ENCODE results near the gene CAPN11.
A peak's percentile ranks its signal among the peaks of the same experiment; 100 is the strongest.

CAPN11 gene

DNA sequence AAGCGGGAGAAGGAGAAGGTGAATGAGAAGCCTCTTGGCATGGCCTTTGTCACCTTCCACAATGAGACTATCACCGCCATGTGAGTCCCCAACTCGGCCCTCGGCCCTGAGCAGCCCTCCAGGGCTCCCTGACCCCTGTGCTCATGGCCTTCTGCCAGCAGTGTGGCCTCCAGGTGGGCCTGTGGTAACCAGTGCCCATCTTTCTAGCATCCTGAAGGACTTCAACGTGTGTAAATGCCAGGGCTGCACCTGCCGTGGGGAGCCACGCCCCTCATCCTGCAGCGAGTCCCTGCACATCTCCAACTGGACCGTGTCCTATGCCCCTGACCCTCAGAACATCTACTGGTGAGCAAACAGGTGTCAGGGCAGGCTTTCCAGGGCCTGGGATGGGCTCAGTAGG lies 10.3 kb upstream of the CAPN11 start:
- Histone ChIP-seq H3K9me3 (replicated peaks in 1 of 11) (no peaks in the 10 kb centered on the region), H3K27me3 (no peaks in the 10 kb centered on the region), H3K4me3 (no peak overlapping the region), H3K27ac (no peak overlapping the region), H4K20me1 (peaks cover 0 to 45% (median 13%) of the 10 kb centered on the region in 11 experiments; a peak in 15 of 22 replicates), H3K9ac (no peak overlapping the region), H3K36me3 (peaks cover 19 to 79% (median 51%) of the 10 kb centered on the region in 11 experiments), H3K4me1 (peaks cover 0 to 39% (median 29%) of the 10 kb centered on the region in 10 experiments; a peak in 16 of 20 replicates), H3K4me2 (no peak overlapping the region)
- no peak for TF ChIP-seq Cebpa-rat (IDR thresholded peaks at IDR 0.05)

DNA sequence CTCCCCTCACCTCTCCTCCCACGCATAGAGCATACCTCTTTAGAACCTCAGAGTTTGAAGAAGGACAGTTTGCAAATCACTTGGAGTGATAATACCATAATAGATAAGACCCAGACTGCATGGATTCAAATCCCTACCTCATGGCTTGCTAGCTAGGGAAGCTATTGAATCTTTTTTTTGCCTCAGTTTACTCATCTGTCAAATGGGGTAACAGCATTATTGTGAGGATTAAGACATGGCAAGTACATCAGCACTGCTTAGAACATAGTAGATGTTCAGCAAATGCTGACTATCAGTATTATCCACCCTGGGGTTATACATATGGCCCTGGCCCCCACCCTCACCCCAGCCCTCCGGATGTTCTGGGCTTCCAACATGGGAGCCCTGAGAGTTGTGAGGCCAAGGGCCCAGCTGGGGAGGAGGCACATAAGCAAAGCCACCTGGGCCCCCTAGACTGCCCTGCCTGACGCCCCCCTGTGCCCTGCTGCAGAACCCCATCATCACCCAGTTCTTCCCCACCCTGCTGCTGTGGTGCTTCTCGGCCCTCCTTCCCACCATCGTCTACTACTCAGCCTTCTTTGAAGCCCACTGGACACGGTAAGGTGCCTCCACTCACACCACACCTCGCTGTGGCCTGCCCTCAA lies 9.1 kb upstream of the CAPN11 start:
- H3K27me3 ChIP-seq: no peaks in the 10 kb centered on the region
- H3K4me3 ChIP-seq: no peak overlapping the region
- peaks cover 19 to 67% (median 43%) of the 10 kb centered on the region in 11 experiments for H3K36me3 ChIP-seq
- H3K4me1 ChIP-seq: peaks cover 5 to 44% (median 34%) of the 10 kb centered on the region in 10 experiments
- H3K27ac ChIP-seq: 0 out of 22 replicates have a peak overlapping the region, but pooled peaks of 1 of the 11 experiments have one; percentile 9
- no peaks in the 10 kb centered on the region for H3K9me3 ChIP-seq (replicated peaks in 1 of 11)
- TF ChIP-seq Cebpa-rat (IDR thresholded peaks at IDR 0.05): no peak
- peak overlapping the region in 8 of 11 experiments; percentile 50 to 77 (median 66); a peak in 16 of 22 replicates for H3K4me2 ChIP-seq
- H4K20me1 ChIP-seq: peaks cover 0 to 56% (median 13%) of the 10 kb centered on the region in 11 experiments; a peak in 15 of 22 replicates
- peak overlapping the region in 3 of 11 experiments; percentile 19 to 50 (median 28); a peak in 4 of 22 replicates for H3K9ac ChIP-seq

DNA sequence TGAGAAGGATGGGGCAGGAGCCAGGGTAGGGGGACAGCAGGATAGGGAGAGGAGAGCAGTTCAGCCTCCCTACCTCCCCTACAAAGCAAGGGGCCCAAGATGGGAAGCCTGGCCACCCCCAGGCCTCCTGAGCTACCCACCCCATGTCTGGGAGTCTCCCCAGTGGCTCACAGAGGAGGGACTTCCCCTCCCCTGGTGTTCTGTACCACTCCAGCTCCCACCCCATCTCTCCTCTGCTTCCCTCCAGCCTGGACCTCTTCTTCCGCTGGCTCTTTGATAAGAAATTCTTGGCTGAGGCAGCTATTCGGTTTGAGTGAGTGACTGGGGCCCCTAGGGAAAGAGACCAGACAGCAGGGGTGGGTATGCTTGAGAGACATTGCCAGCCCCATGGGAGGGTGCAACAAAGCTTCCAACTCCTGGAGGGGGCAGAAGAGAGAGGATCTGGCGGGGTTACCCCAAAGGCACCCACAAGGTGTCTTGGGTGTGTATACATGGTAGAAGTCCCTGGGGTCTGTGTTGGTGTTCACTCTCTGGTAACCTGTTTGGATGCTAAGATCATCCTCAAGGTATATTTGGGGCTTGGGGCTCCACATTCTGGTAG lies 8.2 kb upstream of the CAPN11 start:
- peaks cover 19 to 58% (median 38%) of the 10 kb centered on the region in 11 experiments for H3K36me3 ChIP-seq
- H3K9me3 ChIP-seq (replicated peaks in 1 of 11): no peaks in the 10 kb centered on the region

DNA sequence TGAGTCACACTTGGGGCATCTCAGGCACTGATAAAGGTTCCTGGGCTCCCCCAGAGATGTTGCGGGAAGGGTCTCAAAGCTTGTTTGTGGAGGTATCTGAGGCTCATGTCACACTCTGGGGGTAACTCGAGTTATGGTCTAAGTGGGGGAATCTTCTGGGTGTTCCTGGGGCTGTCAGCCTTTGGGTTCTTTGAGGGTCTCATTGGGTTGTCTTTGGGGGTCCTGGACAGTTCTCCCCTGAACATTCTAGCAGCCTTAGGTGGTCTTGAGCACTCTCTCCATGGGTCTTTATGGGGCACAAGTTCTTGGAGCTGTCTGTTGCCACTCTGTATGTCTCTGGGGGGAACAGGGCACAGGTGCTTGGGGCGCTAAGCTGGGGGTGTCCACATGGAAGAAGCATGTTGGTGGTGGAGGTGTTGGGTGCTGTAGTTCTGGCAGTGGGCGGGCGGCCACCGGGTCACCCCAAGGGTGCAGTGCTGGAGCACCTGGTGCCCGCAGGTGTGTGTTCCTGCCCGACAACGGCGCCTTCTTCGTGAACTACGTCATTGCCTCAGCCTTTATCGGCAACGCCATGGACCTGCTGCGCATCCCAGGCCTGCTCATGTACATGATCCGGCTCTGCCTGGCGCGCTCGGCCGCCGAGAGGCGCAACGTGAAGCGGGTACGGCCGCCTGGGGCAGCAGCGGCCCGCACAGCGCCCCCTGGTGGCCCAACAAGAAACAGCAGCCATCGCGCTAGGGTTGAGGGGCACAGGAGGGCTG lies 7.1 kb upstream of the CAPN11 start:
- no peak for TF ChIP-seq Cebpa-rat (IDR thresholded peaks at IDR 0.05)
- Histone ChIP-seq H3K27me3 (no peaks in the 10 kb centered on the region), H3K4me3 (no peak overlapping the region), H3K4me1 (peaks cover 23 to 58% (median 51%) of the 10 kb centered on the region in 10 experiments), H3K9me3 (replicated peaks in 1 of 11) (no peaks in the 10 kb centered on the region), H3K36me3 (peaks cover 19 to 47% (median 32%) of the 10 kb centered on the region in 11 experiments), H4K20me1 (peaks cover 0 to 52% (median 13%) of the 10 kb centered on the region in 11 experiments; a peak in 15 of 22 replicates), H3K9ac (no peak overlapping the region), H3K27ac (no peak overlapping the region), H3K4me2 (peak overlapping the region in 10 of 11 experiments; percentile 13 to 77 (median 64); a peak in 17 of 22 replicates)

More for the DNA sequence above, 8.2 kb upstream of the CAPN11 start:
- Histone ChIP-seq H3K4me2 (peak overlapping the region in 9 of 11 experiments; percentile 12 to 77 (median 64); a peak in 17 of 22 replicates), H3K4me1 (peaks cover 12 to 53% (median 43%) of the 10 kb centered on the region in 10 experiments), H3K27ac (no peak overlapping the region), H3K27me3 (no peaks in the 10 kb centered on the region), H3K4me3 (no peak overlapping the region), H4K20me1 (peaks cover 0 to 57% (median 13%) of the 10 kb centered on the region in 11 experiments; a peak in 15 of 22 replicates), H3K9ac (peak overlapping the region in 3 of 11 experiments; percentile 19 to 50 (median 28); a peak in 3 of 22 replicates)
- TF ChIP-seq Cebpa-rat (IDR thresholded peaks at IDR 0.05): no peak

DNA sequence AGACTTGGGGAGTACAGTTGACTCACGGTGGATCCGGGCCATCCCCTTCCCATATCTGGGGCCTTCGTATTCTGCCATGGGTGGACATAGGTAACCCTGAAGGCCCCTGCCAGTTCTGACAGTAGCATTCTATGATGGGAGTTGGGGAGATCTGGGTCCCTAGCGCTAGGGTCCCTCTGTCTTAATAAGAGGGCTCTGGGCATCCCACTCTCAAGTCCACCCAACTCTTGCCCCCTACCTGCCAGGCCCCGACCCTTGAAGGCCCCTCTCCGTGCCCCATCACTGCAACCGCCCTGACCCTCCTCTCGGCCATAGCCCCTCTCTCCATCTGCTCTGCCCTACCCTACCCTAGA lies 6.5 kb upstream of the CAPN11 start:
- TF ChIP-seq Cebpa-rat (IDR thresholded peaks at IDR 0.05): no peak
- H3K4me3 ChIP-seq: no peak overlapping the region
- peak overlapping the region in 2 of 11 experiments; percentile 77; a peak in 1 of 22 replicates for H3K4me2 ChIP-seq

DNA sequence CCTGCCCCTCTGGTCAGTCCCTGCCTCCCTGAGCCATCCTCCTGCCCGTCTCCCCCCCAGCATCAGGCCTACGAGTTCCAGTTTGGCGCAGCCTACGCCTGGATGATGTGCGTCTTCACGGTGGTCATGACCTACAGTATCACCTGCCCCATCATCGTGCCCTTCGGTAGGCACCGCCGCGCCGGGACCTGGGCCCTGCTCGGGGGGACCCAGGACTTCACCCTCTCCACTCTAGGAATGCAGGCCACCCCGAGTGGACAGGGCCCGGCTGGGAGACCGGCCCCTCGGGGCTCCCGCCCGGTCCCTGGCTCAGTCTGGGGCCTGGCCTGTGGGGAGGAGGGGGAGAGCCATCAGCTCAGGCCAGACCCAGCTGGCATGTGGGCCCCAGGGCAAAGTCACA lies 6.1 kb upstream of the CAPN11 start:
- H4K20me1 ChIP-seq: peaks cover 0 to 52% (median 13%) of the 10 kb centered on the region in 11 experiments; a peak in 15 of 22 replicates
- TF ChIP-seq Cebpa-rat (IDR thresholded peaks at IDR 0.05): no peak

More for the DNA sequence above, 6.5 kb upstream of the CAPN11 start:
- H3K27ac ChIP-seq: no peak overlapping the region
- peaks cover 0 to 52% (median 13%) of the 10 kb centered on the region in 11 experiments; a peak in 15 of 22 replicates for H4K20me1 ChIP-seq
- H3K36me3 ChIP-seq: peaks cover 18 to 42% (median 26%) of the 10 kb centered on the region in 11 experiments
- peaks cover 28 to 58% (median 49%) of the 10 kb centered on the region in 10 experiments for H3K4me1 ChIP-seq
- no peaks in the 10 kb centered on the region for H3K9me3 ChIP-seq (replicated peaks in 1 of 11)
- H3K27me3 ChIP-seq: no peaks in the 10 kb centered on the region
- H3K9ac ChIP-seq: no peak overlapping the region

DNA sequence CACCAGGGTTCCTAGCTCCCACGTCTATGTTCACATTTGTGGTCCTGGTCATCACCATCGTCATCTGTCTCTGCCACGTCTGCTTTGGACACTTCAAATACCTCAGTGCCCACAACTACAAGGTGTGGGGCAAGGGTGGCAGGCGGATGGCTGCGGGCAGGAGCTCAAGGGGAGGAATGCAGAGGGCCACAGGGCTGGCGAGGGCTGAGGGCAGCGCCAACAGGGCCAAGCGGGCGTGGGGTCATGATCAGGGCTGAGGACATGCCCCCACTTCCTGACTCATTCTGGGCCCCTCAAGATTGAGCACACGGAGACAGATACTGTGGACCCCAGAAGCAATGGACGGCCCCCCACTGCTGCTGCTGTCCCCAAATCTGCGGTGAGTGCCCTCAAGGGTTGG lies 4.6 kb upstream of the CAPN11 start:
- no peak overlapping the region for H3K27ac ChIP-seq
- peaks cover 30 to 64% (median 48%) of the 10 kb centered on the region in 10 experiments for H3K4me1 ChIP-seq
- H3K36me3 ChIP-seq: peaks cover 0 to 22% (median 7%) of the 10 kb centered on the region in 11 experiments; a peak in 16 of 22 replicates
- H3K4me2 ChIP-seq: peak overlapping the region in 10 of 11 experiments; percentile 49 to 71 (median 62); a peak in 15 of 22 replicates
- no peak for TF ChIP-seq Cebpa-rat (IDR thresholded peaks at IDR 0.05)
- H3K9me3 ChIP-seq (replicated peaks in 1 of 11): no peaks in the 10 kb centered on the region
- peak overlapping the region in 2 of 11 experiments; percentile 18 to 19; a peak in 1 of 22 replicates for H3K9ac ChIP-seq
- H4K20me1 ChIP-seq: peaks cover 0 to 42% (median 13%) of the 10 kb centered on the region in 11 experiments; a peak in 14 of 22 replicates
- H3K27me3 ChIP-seq: no peaks in the 10 kb centered on the region
- H3K4me3 ChIP-seq: no peak overlapping the region

More for the DNA sequence above, 6.1 kb upstream of the CAPN11 start:
- H3K27me3 ChIP-seq: no peaks in the 10 kb centered on the region
- H3K9ac ChIP-seq: no peak overlapping the region
- H3K4me2 ChIP-seq: no peak overlapping the region
- H3K9me3 ChIP-seq (replicated peaks in 1 of 11): no peaks in the 10 kb centered on the region
- no peak overlapping the region for H3K4me3 ChIP-seq
- H3K27ac ChIP-seq: no peak overlapping the region
- H3K36me3 ChIP-seq: peaks cover 14 to 37% (median 23%) of the 10 kb centered on the region in 11 experiments
- H3K4me1 ChIP-seq: peaks cover 30 to 61% (median 48%) of the 10 kb centered on the region in 10 experiments

DNA sequence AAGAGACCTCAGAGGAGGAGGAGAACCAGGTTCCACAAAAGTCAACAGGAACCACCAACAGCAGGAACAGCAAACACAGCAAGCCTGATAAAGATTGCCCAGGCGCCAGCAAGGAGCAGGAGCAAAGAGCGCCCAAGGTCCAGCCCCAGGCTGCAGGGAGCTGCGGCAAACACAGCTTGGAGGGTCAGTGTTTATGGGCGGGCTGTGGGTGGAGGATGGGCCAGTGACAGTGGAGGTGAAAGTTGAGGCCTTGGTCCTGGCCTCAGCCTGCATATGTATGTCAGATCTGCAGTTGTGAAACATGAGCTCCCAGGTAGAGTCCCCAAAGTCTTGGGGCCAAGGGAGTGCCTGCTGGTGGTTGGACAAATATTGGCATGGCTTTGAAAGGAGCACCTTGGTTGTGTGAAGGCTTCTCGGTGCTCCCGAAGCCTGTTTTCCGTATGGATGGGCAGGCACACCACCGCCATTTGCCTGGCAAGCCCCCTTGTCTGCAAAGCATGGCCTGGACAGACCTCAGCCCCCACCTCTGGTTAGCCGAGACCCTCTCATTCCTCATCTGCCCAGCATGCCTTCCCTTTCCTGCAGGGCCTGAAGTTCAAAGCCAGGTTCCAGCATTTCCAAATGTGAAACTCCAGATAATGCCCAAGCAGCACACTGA lies 2.0 kb upstream of the CAPN11 start:
- Histone ChIP-seq H3K4me1 (peaks cover 30 to 57% (median 41%) of the 10 kb centered on the region in 10 experiments), H4K20me1 (peaks cover 0 to 24% (median under 1%) of the 10 kb centered on the region in 11 experiments; a peak in 8 of 22 replicates), H3K9me3 (replicated peaks in 1 of 11) (no peaks in the 10 kb centered on the region), H3K4me2 (peak overlapping the region in 3 of 11 experiments; percentile 5 to 50 (median 38); a peak in 5 of 22 replicates), H3K9ac (no peak overlapping the region), H3K36me3 (peaks cover 0 to 9% (median 0%) of the 10 kb centered on the region in 11 experiments; a peak in 4 of 22 replicates), H3K4me3 (no peak overlapping the region), H3K27ac (no peak overlapping the region), H3K27me3 (no peaks in the 10 kb centered on the region)
- no peak for TF ChIP-seq Cebpa-rat (IDR thresholded peaks at IDR 0.05)
